GM21576 (cell line): ENCODE results near the gene KCTD16.

Source experiments
- ATAC-seq: cut with Tn5 transposase; IDR thresholded peaks from one replicate; pipeline ENCODE4 v1.9.1; 2021; ENCODE audit warnings: mild to moderate bottlenecking, moderate library complexity; ENCODE audit not compliant: unreplicated experiment

The KCTD16 gene

GRCh38 chr5:144328494-144328893 is 157.8 kb downstream of the KCTD16 start:
- no peak for ATAC-seq

GRCh38 chr5:144328980-144329379 is 158.3 kb downstream of the KCTD16 start:
- ATAC-seq = no peak

GRCh38 chr5:144329681-144330080 is 159.0 kb downstream of the KCTD16 start:
- no peak for ATAC-seq

- ATAC-seq = no peak
Measured at GRCh38 chr5:144331361-144331760, 160.7 kb downstream of the KCTD16 start.

GRCh38 chr5:144332265-144332664 is 161.6 kb downstream of the KCTD16 start:
- no peak for ATAC-seq

- ATAC-seq = peak; percentile 39
Measured at GRCh38 chr5:144333336-144333920, 162.8 kb downstream of the KCTD16 start.

- ATAC-seq = no peak
Measured at GRCh38 chr5:144335561-144335960, 164.9 kb downstream of the KCTD16 start.

- ATAC-seq = no peak
Measured at GRCh38 chr5:144336191-144336961, 165.7 kb downstream of the KCTD16 start.

- ATAC-seq = no peak
Measured at GRCh38 chr5:144352330-144352729, 181.7 kb downstream of the KCTD16 start.

GRCh38 chr5:144352732-144353317 is 182.2 kb downstream of the KCTD16 start:
- no peak for ATAC-seq

GRCh38 chr5:144356489-144356888 is 185.8 kb downstream of the KCTD16 start:
- ATAC-seq = no peak

GRCh38 chr5:144361406-144361805 is 190.7 kb downstream of the KCTD16 start:
- no peak for ATAC-seq

- no peak for ATAC-seq
Measured at GRCh38 chr5:144365885-144366284, 195.2 kb downstream of the KCTD16 start.

- ATAC-seq = no peak
Measured at GRCh38 chr5:144367991-144368390, 197.3 kb downstream of the KCTD16 start.

- no peak for ATAC-seq
Measured at GRCh38 chr5:144368556-144368955, 197.9 kb downstream of the KCTD16 start.

- no peak for ATAC-seq
Measured at GRCh38 chr5:144369006-144369405, 198.3 kb downstream of the KCTD16 start.

GRCh38 chr5:144370273-144370672 is 199.6 kb downstream of the KCTD16 start:
- no peak for ATAC-seq

- no peak for ATAC-seq
Measured at GRCh38 chr5:144374637-144375036, 204.0 kb downstream of the KCTD16 start.

GRCh38 chr5:144377207-144377606 is 206.5 kb downstream of the KCTD16 start:
- no peak for ATAC-seq

GRCh38 chr5:144378681-144379080 is 208.0 kb downstream of the KCTD16 start:
- ATAC-seq = no peak

- no peak for ATAC-seq
Measured at GRCh38 chr5:144385597-144385996, 214.9 kb downstream of the KCTD16 start.

- no peak for ATAC-seq
Measured at GRCh38 chr5:144386315-144386714, 215.6 kb downstream of the KCTD16 start.
